GM12878 (cell line): ENCODE results near the gene MAP3K7. TPM values are rescaled to one million over a fixed set of nuclear protein-coding genes. Genes with fewer than 3 reads are reported as not detected.

ENCODE experiments used
- ATAC-seq: fragments of 200-7000 bp; cut with Tn5 transposase; 3 replicates; pipeline ENCODE4 v1.9.1; 2020; ENCODE audit warnings: mild to moderate bottlenecking, moderate library complexity
- BruUV-seq: library from RNA; stranded (reverse); fragments of 400-500 nt; replicated peaks from 2 replicates; lab custom pipeline; 2021; lab: Mats Ljungman, UMichigan
- CTCF ChIA-PET: fragments of 300-600 bp; sonication (Branson Sonifier 250); formaldehyde crosslinking; extraction: SDS; loops from one replicate; lab custom pipeline; 2021; ENCODE audit warnings: inconsistent platforms; lab: Yijun Ruan, JAX
- POLR2A ChIA-PET: fragments of 350-600 bp; formaldehyde crosslinking; extraction: SDS; loops from one replicate; lab custom pipeline; 2021; ENCODE audit warnings: inconsistent platforms; lab: Charles Lee
- RAD21 ChIA-PET: fragments of 300-600 bp; sonication (Branson Sonifier 250); formaldehyde crosslinking; loops from one replicate; lab custom pipeline; 2023; ENCODE audit warnings: antibody characterized with exemption; ENCODE audit not compliant: unreplicated experiment; lab: Charles Lee
- SMC1A ChIA-PET: fragments of 300-600 bp; sonication (Branson Sonifier 250); formaldehyde crosslinking; loops from one replicate; lab custom pipeline; 2023; ENCODE audit not compliant: unreplicated experiment, uncharacterized antibody; lab: Charles Lee
- DNase-seq: peaks from one replicate; pipeline ENCODE4 v3.0.0-alpha.2; 2011; ENCODE audit warnings: low read depth, low spot score
- FAIRE-seq: peaks from 3 replicates; lab custom pipeline; 2011; peaks lifted over from hg19 to GRCh38; lab: Jason Lieb, UNC
- H2AFZ ChIP-seq: 2 replicates; pipeline ENCODE4 v1.6.0; 2011; ENCODE audit warnings: low read depth, low read length, control low read depth; ENCODE audit not compliant: control insufficient read depth
- H3K27ac ChIP-seq: 2 replicates; pipeline ENCODE4 v1.5.1; 2011; ENCODE audit warnings: control low read depth; ENCODE audit not compliant: control insufficient read depth, insufficient read depth
- H3K27me3 ChIP-seq, 2 experiments: replicated peaks in 1 of 2; 2 replicates each; pipeline versions ENCODE4 v1.6.0 to v1.6.1; 2011; ENCODE audit warnings: low read length in 1 of 2; ENCODE audit not compliant: control insufficient read depth in 2 of 2, insufficient read depth in 2 of 2
- H3K36me3 ChIP-seq, 2 experiments: 2 replicates each; pipeline ENCODE4 v1.5.1; 2011; ENCODE audit warnings: low read length in 1 of 2; ENCODE audit not compliant: control insufficient read depth in 2 of 2, insufficient read depth in 2 of 2
- H3K4me1 ChIP-seq: 2 replicates; pipeline ENCODE4 v1.6.1; 2011; ENCODE audit warnings: mild to moderate bottlenecking, low read length, moderate library complexity, mixed read lengths; ENCODE audit not compliant: control insufficient read depth, insufficient read depth
- H3K4me2 ChIP-seq: 2 replicates; pipeline ENCODE4 v1.6.0; 2011; ENCODE audit warnings: control low read depth; ENCODE audit not compliant: control insufficient read depth, insufficient read depth
- H3K4me3 ChIP-seq: fragments of 200-600 bp; sonication (generic); 2 replicates; pipeline ENCODE4 v1.5.1; 2016
- H3K79me2 ChIP-seq: 2 replicates; pipeline ENCODE4 v1.6.0; 2011; ENCODE audit warnings: low read length; ENCODE audit not compliant: control insufficient read depth, insufficient read depth
- H3K9ac ChIP-seq: 2 replicates; pipeline ENCODE4 v1.8.0; 2011; ENCODE audit warnings: low read length, control low read depth, mixed read lengths; ENCODE audit not compliant: control insufficient read depth, insufficient read depth
- H3K9me3 ChIP-seq: replicated peaks from 3 replicates; pipeline ENCODE4 v1.5.1; 2011; ENCODE audit warnings: mild to moderate bottlenecking, low read length; ENCODE audit not compliant: control insufficient read depth, insufficient read depth
- H4K20me1 ChIP-seq: 2 replicates; pipeline ENCODE4 v1.6.0; 2011; ENCODE audit not compliant: control insufficient read depth, insufficient read depth
- BACH1 ChIP-seq: fragments of 450-650 bp; IDR thresholded peaks from 2 replicates; pipeline ENCODE4 v1.6.1; 2017; ENCODE audit warnings: mild to moderate bottlenecking, borderline replicate concordance
- GABPA ChIP-seq: IDR thresholded peaks from 2 replicates; pipeline ENCODE4 v1.6.1; 2014; ENCODE audit warnings: antibody characterized with exemption, low read depth, mild to moderate bottlenecking, inconsistent platforms
- JUNB ChIP-seq: IDR thresholded peaks from 2 replicates; pipeline ENCODE4 v1.6.1; 2016; ENCODE audit warnings: antibody characterized with exemption, mild to moderate bottlenecking
- MAX ChIP-seq: IDR thresholded peaks from 2 replicates; pipeline ENCODE4 v1.6.1; 2012; ENCODE audit warnings: low read depth, low read length, improper control_type of control experiment
- MEF2A ChIP-seq: IDR thresholded peaks from 2 replicates; pipeline ENCODE4 v1.6.1; 2011; ENCODE audit warnings: low read depth, mild to moderate bottlenecking, low read length, moderate library complexity; ENCODE audit not compliant: insufficient read depth
- MEF2B ChIP-seq: fragments of 450-650 bp; IDR thresholded peaks from 2 replicates; pipeline ENCODE4 v1.6.1; 2018; ENCODE audit warnings: mild to moderate bottlenecking, moderate library complexity; ENCODE audit not compliant: partially characterized antibody, poor library complexity, severe bottlenecking
- MTA3 ChIP-seq: IDR thresholded peaks from 2 replicates; pipeline ENCODE4 v1.6.1; 2012; ENCODE audit warnings: low read length, inconsistent platforms, borderline replicate concordance
- NFYB ChIP-seq: IDR thresholded peaks from 2 replicates; pipeline ENCODE4 v1.6.1; 2011; ENCODE audit warnings: low read depth, mild to moderate bottlenecking, low read length, improper control_type of control experiment, moderate library complexity; ENCODE audit not compliant: insufficient read depth
- POLR2A ChIP-seq: IDR thresholded peaks from 2 replicates; pipeline ENCODE4 v1.6.1; 2011; ENCODE audit warnings: low read depth, mild to moderate bottlenecking, low read length
- RELA ChIP-seq: fragments of 450-650 bp; IDR thresholded peaks from 2 replicates; pipeline ENCODE4 v1.8.0; 2014; ENCODE audit warnings: borderline replicate concordance; ENCODE audit not compliant: partially characterized antibody
- RFX5 ChIP-seq: IDR thresholded peaks from 2 replicates; pipeline ENCODE4 v1.6.1; 2011; ENCODE audit warnings: low read depth, low read length, improper control_type of control experiment
- WGBS: methylation state at CpG from one replicate; pipeline ENCODE4 v1.1.6; 2016; ENCODE audit warnings: low lambda C conversion rate; ENCODE audit not compliant: insufficient replicate concordance, insufficient coverage; ENCODE audit errors: missing lambda C conversion rate; 5-methylcytosine and 5-hydroxymethylcytosine counted together
- in situ Hi-C: fragments of 300-500 bp; cut with MboI; formaldehyde crosslinking; loops from 9 replicates; pipeline ENCODE4 v1.14.3; 2018; ENCODE audit warnings: mixed read lengths
- intact Hi-C: fragments of 100-400 bp; cut with micrococcal nuclease; formaldehyde crosslinking; loops from one replicate; pipeline ENCODE4 v1.14.2; 2022; ENCODE audit not compliant: unreplicated experiment
- polyA plus RNA-seq, 11 experiments: library from polyadenylated mRNA; depleted of rRNA in 4 of 11; unstranded in 6 of 11; stranded (reverse) in 5 of 11; fragments of >200 nt; fragmentation: Nextera tagmentation in 4 of 11; fragmentation: Illumina TruSeq in 1 of 11; extraction: Ambion mirVana in 4 of 11; extraction: Trizol in 1 of 11; gene quantifications; 1 replicate in 1 of 11; 2 replicates in 10 of 11; pipeline versions ENCODE4 v1.2.1 to v1.2.3, GENCODE V29; 2011 to 2016; ENCODE audit warnings: inconsistent platforms in 2 of 11, missing spikeins in 2 of 11, low read depth in 1 of 11
- total RNA-seq, 4 experiments: library from RNA; depleted of rRNA in 3 of 4; stranded (reverse); fragments of >200 nt in 3 of 4; fragmentation: Illumina TruSeq in 1 of 4; extraction: Trizol in 1 of 4; gene quantifications; 2 replicates each; pipeline versions ENCODE4 v1.2.1 to v1.2.3, GENCODE V29; 2013 to 2021

MAP3K7 gene
- total and polyA plus RNA-seq, 10 of the 15 experiments (the other 5 are each of a cell fraction or from before 2014, with no cell fraction given), result 7.0 to 42.6 (median 22.0) TPM

- DNase-seq, result no peak
- intact Hi-C loops, result no loop called here
- no peaks in the 10 kb centered on the region for H3K79me2 ChIP-seq
- H3K4me3 ChIP-seq, result no peak overlapping the region
- H3K27me3 ChIP-seq, result no peaks in the 10 kb centered on the region
- no peak overlapping the region for H3K4me2 ChIP-seq
- no peak overlapping the region for H3K27ac ChIP-seq
- H4K20me1 ChIP-seq, result no peaks in the 10 kb centered on the region
- POLR2A ChIA-PET, result no interaction called here
- 98% methylated on average over 5 of the region's 5 CpGs for WGBS
- TF ChIP-seq RELA, result no peak
- TF ChIP-seq NFYB, result no peak
- no peak for TF ChIP-seq RFX5
- TF ChIP-seq, all 136 proteins: peak for 0
- Histone ChIP-seq H3K9me3 (no peaks in the 10 kb centered on the region), H3K9ac (no peak overlapping the region), H2AFZ (no peak overlapping the region), H3K36me3 (no peaks in the 10 kb centered on the region), H3K4me1 (no peaks in the 10 kb centered on the region)
- FAIRE-seq (no peak), ATAC-seq (no peak)
- BruUV-seq, result no TSS peak
- ChIA-PET RAD21 (no interaction called here), SMC1A (no interaction called here), CTCF (interaction anchor here (1.6 kb wide), 1 partner anchor 18 kb away, joined by 3 read pairs; no protein-coding TSS in a partner anchor)
- in situ Hi-C loops, result no loop called here
Observed at GRCh38 chr6:90508753-90509152, 78.1 kb downstream of the MAP3K7 start.

- Histone ChIP-seq H3K27me3 (no peaks in the 10 kb centered on the region), H3K9me3 (no peaks in the 10 kb centered on the region), H3K36me3 (no peaks in the 10 kb centered on the region), H3K4me3 (no peak overlapping the region), H3K79me2 (no peaks in the 10 kb centered on the region), H3K9ac (no peak overlapping the region), H4K20me1 (no peaks in the 10 kb centered on the region), H3K4me1 (no peaks in the 10 kb centered on the region), H2AFZ (no peak overlapping the region), H3K4me2 (no peak overlapping the region), H3K27ac (no peak overlapping the region)
- CTCF ChIA-PET, result no interaction called here
- ATAC-seq (peak; percentile 82), DNase-seq (no peak), FAIRE-seq (no peak)
- in situ Hi-C loops, result no loop called here
- POLR2A ChIA-PET, result no interaction called here
- intact Hi-C loops, result no loop called here
- WGBS, result 94% methylated on average over 3 of the region's 3 CpGs
- BruUV-seq, result no TSS peak
- TF ChIP-seq MEF2A (no peak), JUNB (no peak), POLR2A (no peak), BACH1 (no peak), GABPA (no peak), MAX (no peak), MEF2B (no peak), MTA3 (no peak)
- RAD21 ChIA-PET, result interaction anchor here (1.0 kb wide), 1 partner anchor 24 kb away, joined by 3 read pairs; no protein-coding TSS in a partner anchor
- SMC1A ChIA-PET, result interaction anchor here (1.3 kb wide), 1 partner anchor 23 kb away, joined by 5 read pairs; no protein-coding TSS in a partner anchor
Observed at GRCh38 chr6:90502866-90503407, 83.9 kb downstream of the MAP3K7 start.
